IMR-90 (cell line): Measurements from ENCODE around the gene ANK3. TPM values are rescaled to one million over a fixed set of nuclear protein-coding genes. Genes with fewer than 3 reads are reported as not detected.

Source experiments
- ATAC-seq: fragments of 200-7000 bp; cut with Tn5 transposase; 2 replicates; pipeline ENCODE4 v1.9.1; 2020; ENCODE audit warnings: low read depth, mild to moderate bottlenecking, moderate library complexity
- BruUV-seq: library from RNA; stranded (reverse); fragments of 400-500 nt; replicated peaks from 2 replicates; lab custom pipeline; 2021; lab: Mats Ljungman, UMichigan
- CTCF ChIA-PET: fragments of 300-600 bp; formaldehyde crosslinking; extraction: SDS; loops from one replicate; lab custom pipeline; 2021; ENCODE audit warnings: antibody characterized with exemption; lab: Yijun Ruan, JAX
- POLR2A ChIA-PET: fragments of 300-600 bp; sonication (Branson Sonifier 250); formaldehyde crosslinking; loops from one replicate; lab custom pipeline; 2022; ENCODE audit warnings: antibody characterized with exemption; ENCODE audit not compliant: unreplicated experiment; lab: Charles Lee
- DNase-seq: peaks from one replicate; pipeline ENCODE4 v3.0.0; 2013
- H2AFZ ChIP-seq: replicated peaks from 2 replicates; pipeline ENCODE3; 2013; ENCODE audit warnings: low read length, mild to moderate bottlenecking; ENCODE audit not compliant: poor library complexity
- H2AK5ac ChIP-seq: 2 replicates; pipeline ENCODE4 v1.6.1; 2013; ENCODE audit warnings: low read depth, low read length, inconsistent platforms
- H2AK9ac ChIP-seq: replicated peaks from 2 replicates; pipeline ENCODE3; 2013; ENCODE audit warnings: mild to moderate bottlenecking, low read depth, low read length, moderate library complexity; ENCODE audit not compliant: poor library complexity
- H2BK120ac ChIP-seq: 2 replicates; pipeline ENCODE4 v1.6.1; 2013; ENCODE audit warnings: low read depth, low read length, inconsistent platforms
- H2BK15ac ChIP-seq: 3 replicates; pipeline ENCODE4 v1.6.1; 2013; ENCODE audit warnings: low read depth, low read length, inconsistent platforms
- H2BK20ac ChIP-seq: 2 replicates; pipeline ENCODE4 v1.6.1; 2013; ENCODE audit warnings: low read depth, mild to moderate bottlenecking, inconsistent platforms, low read length, moderate library complexity
- H2BK5ac ChIP-seq: 2 replicates; pipeline ENCODE4 v1.6.1; 2013; ENCODE audit warnings: mild to moderate bottlenecking, low read depth, low read length, inconsistent platforms; ENCODE audit not compliant: poor library complexity, severe bottlenecking
- H3K14ac ChIP-seq: replicated peaks from 2 replicates; pipeline ENCODE4 v1.6.1; 2013; ENCODE audit warnings: low read depth, low read length, inconsistent platforms
- H3K18ac ChIP-seq: 2 replicates; pipeline ENCODE4 v1.6.1; 2013; ENCODE audit warnings: low read depth, low read length, control low read depth
- H3K23ac ChIP-seq: 2 replicates; pipeline ENCODE4 v1.6.1; 2013; ENCODE audit warnings: low read depth, low read length, inconsistent platforms
- H3K27ac ChIP-seq: 2 replicates; pipeline ENCODE4 v1.5.1; 2013; ENCODE audit warnings: mild to moderate bottlenecking, control low read depth, low read length; ENCODE audit not compliant: insufficient read depth
- H3K27me3 ChIP-seq: 2 replicates; pipeline ENCODE4 v1.6.1; 2013; ENCODE audit warnings: low read length; ENCODE audit not compliant: control insufficient read depth, insufficient read depth
- H3K36me3 ChIP-seq: 2 replicates; pipeline ENCODE4 v1.6.1; 2013; ENCODE audit warnings: low read length, mixed read lengths; ENCODE audit not compliant: control insufficient read depth, insufficient read depth
- H3K4ac ChIP-seq: 2 replicates; pipeline ENCODE4 v1.6.1; 2013; ENCODE audit warnings: low read depth, low read length, inconsistent platforms
- H3K4me1 ChIP-seq: 2 replicates; pipeline ENCODE4 v1.6.1; 2013; ENCODE audit warnings: low read length, mixed read lengths; ENCODE audit not compliant: control insufficient read depth, insufficient read depth
- H3K4me2 ChIP-seq: 2 replicates; pipeline ENCODE4 v1.6.1; 2013; ENCODE audit warnings: low read depth, mild to moderate bottlenecking, control low read depth, low read length, moderate library complexity
- H3K4me3 ChIP-seq: 2 replicates; pipeline ENCODE4 v1.5.1; 2013; ENCODE audit warnings: low read depth, mild to moderate bottlenecking, control low read depth, low read length, moderate library complexity; ENCODE audit not compliant: insufficient read depth
- H3K56ac ChIP-seq: 2 replicates; pipeline ENCODE4 v1.6.1; 2013; ENCODE audit warnings: low read length, inconsistent platforms; ENCODE audit not compliant: insufficient read depth; ENCODE audit errors: extremely low read depth
- H3K79me1 ChIP-seq, 2 experiments: 2 replicates each; pipeline ENCODE4 v1.6.1; 2013; ENCODE audit warnings: low read length in 2 of 2, inconsistent platforms in 1 of 2, low read depth in 1 of 2
- H3K9ac ChIP-seq: 2 replicates; pipeline ENCODE4 v1.6.1; 2013; ENCODE audit warnings: low read depth, low read length, control low read depth
- H3K9me1 ChIP-seq: 2 replicates; pipeline ENCODE4 v1.6.1; 2013; ENCODE audit warnings: low read length, inconsistent platforms; ENCODE audit not compliant: insufficient read depth
- H3K9me3 ChIP-seq: 2 replicates; pipeline ENCODE4 v1.6.1; 2013; ENCODE audit warnings: low read length; ENCODE audit not compliant: control insufficient read depth, insufficient read depth
- H4K20me1 ChIP-seq: 2 replicates; pipeline ENCODE4 v1.6.1; 2013; ENCODE audit warnings: low read length, inconsistent platforms; ENCODE audit not compliant: insufficient read depth
- H4K5ac ChIP-seq: 2 replicates; pipeline ENCODE4 v1.6.1; 2013; ENCODE audit warnings: mild to moderate bottlenecking, low read depth, low read length, control low read depth
- H4K8ac ChIP-seq, 2 experiments: 2 replicates each; pipeline ENCODE4 v1.6.1; 2013; ENCODE audit warnings: low read depth in 2 of 2, low read length in 2 of 2, control low read depth in 1 of 2, inconsistent platforms in 1 of 2
- H4K91ac ChIP-seq: 2 replicates; pipeline ENCODE4 v1.6.1; 2013; ENCODE audit warnings: low read depth, low read length, inconsistent platforms; ENCODE audit not compliant: insufficient read depth
- BHLHE40 ChIP-seq: fragments of 150-350 bp; IDR thresholded peaks from 2 replicates; pipeline ENCODE4 v1.6.1; 2016; ENCODE audit warnings: mild to moderate bottlenecking, low read depth, low read length
- CEBPB ChIP-seq: IDR thresholded peaks from 2 replicates; pipeline ENCODE4 v1.6.1; 2012; ENCODE audit warnings: low read depth, low read length, improper control_type of control experiment
- CHD1 ChIP-seq: IDR thresholded peaks from 2 replicates; pipeline ENCODE4 v1.6.1; 2012; ENCODE audit warnings: low read depth, low read length, improper control_type of control experiment
- FOS ChIP-seq: fragments of 150-350 bp; IDR thresholded peaks from 2 replicates; pipeline ENCODE4 v1.6.1; 2016; ENCODE audit warnings: low read depth, low read length
- MAFK ChIP-seq: IDR thresholded peaks from 2 replicates; pipeline ENCODE4 v1.6.1; 2012; ENCODE audit warnings: low read depth, low read length, improper control_type of control experiment
- MAZ ChIP-seq: IDR thresholded peaks from 2 replicates; pipeline ENCODE4 v1.6.1; 2012; ENCODE audit warnings: low read depth, mild to moderate bottlenecking, low read length, improper control_type of control experiment, moderate library complexity, borderline replicate concordance
- MXI1 ChIP-seq: IDR thresholded peaks from 2 replicates; pipeline ENCODE4 v1.6.1; 2012; ENCODE audit warnings: low read depth, mild to moderate bottlenecking, low read length, moderate library complexity, borderline replicate concordance
- NFE2L2 ChIP-seq: fragments of 150-350 bp; IDR thresholded peaks from 2 replicates; pipeline ENCODE4 v1.6.1; 2016; ENCODE audit warnings: low read depth, mild to moderate bottlenecking, low read length
- POLR2A ChIP-seq: IDR thresholded peaks from 2 replicates; pipeline ENCODE4 v1.6.1; 2012; ENCODE audit warnings: mild to moderate bottlenecking, low read depth, low read length
- RAD21 ChIP-seq: IDR thresholded peaks from 2 replicates; pipeline ENCODE4 v1.6.1; 2012; ENCODE audit warnings: low read length, improper control_type of control experiment
- RCOR1 ChIP-seq: IDR thresholded peaks from 2 replicates; pipeline ENCODE4 v1.6.1; 2012; ENCODE audit warnings: mild to moderate bottlenecking, low read length, improper control_type of control experiment; ENCODE audit not compliant: insufficient replicate concordance
- RFX5 ChIP-seq: IDR thresholded peaks from 2 replicates; pipeline ENCODE4 v1.8.0; 2012; ENCODE audit warnings: low read depth, mild to moderate bottlenecking, low read length, moderate library complexity
- WGBS, 2 experiments: methylation state at CpG; one replicate each; pipeline versions ENCODE4 v1.1.5 to v1.1.7; 2013; ENCODE audit warnings: missing lambda C conversion rate in 2 of 2; ENCODE audit not compliant: insufficient read length in 1 of 2; ENCODE audit errors: extremely low coverage in 2 of 2; 5-methylcytosine and 5-hydroxymethylcytosine counted together
- dilution Hi-C: fragments of 300-500 bp; cut with HindIII; formaldehyde crosslinking; loops from one replicate; pipeline ENCODE4 v1.14.3; 2018; ENCODE audit warnings: low sequenced_read_pairs; ENCODE audit not compliant: unreplicated experiment
- in situ Hi-C: fragments of 300-500 bp; cut with MboI; formaldehyde crosslinking; loops from 3 replicates; pipeline ENCODE4 v1.14.3; 2019; ENCODE audit warnings: low sequenced_read_pairs, inconsistent platforms, mixed read lengths
- intact Hi-C: fragments of 100-400 bp; cut with micrococcal nuclease; formaldehyde crosslinking; loops from 2 replicates; pipeline ENCODE4 v1.10.0; 2022
- polyA plus RNA-seq, 3 experiments: library from polyadenylated mRNA; depleted of rRNA; stranded (reverse); fragments of >200 nt; gene quantifications; 2 replicates each; pipeline ENCODE4 v1.2.3, GENCODE V29; 2012; ENCODE audit warnings: low replicate concordance in 1 of 3
- total RNA-seq: library from RNA; depleted of rRNA; stranded (reverse); fragments of >200 nt; gene quantifications from 2 replicates; pipeline ENCODE4 v1.2.3, GENCODE V29; 2012
- TF ChIP-seq, protein P1 (sequence below): conservative IDR thresholded peaks from 2 replicates; pipeline ENCODE4 v1.5.1; 2012; ENCODE audit warnings: mild to moderate bottlenecking, low read depth, low read length, improper control_type of control experiment
- TF ChIP-seq, protein P2 (sequence below): fragments of 150-350 bp; IDR thresholded peaks from 2 replicates; pipeline ENCODE4 v1.6.1; 2017; ENCODE audit warnings: mild to moderate bottlenecking, antibody characterized with exemption, low read length, low read depth

Gene ANK3
- total and polyA plus RNA-seq, 2 of the 4 experiments (the other 2 are of a cell fraction): 0.63 to 1.8 TPM

DNA sequence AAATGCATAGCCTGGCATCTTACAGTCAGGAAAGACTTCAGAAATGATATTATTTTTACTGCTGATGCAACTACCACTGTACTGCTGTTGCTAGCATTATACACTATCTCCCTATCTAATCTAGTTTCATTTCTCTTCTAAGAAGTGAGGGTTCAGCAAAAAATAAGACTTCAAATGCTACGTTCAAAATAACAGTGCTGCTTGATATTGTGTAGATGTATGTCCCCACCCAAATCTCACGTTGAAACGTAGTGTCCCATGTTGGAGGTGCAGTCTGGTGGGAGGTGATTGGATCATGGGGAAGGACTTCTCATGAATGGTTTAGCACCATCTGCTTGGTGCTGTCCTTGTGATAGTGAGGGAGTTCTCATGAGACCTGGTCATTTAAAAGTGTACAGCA lies 129.4 kb downstream of the ANK3 start:
- Histone ChIP-seq H3K56ac (no peak overlapping the region), H4K5ac (no peak overlapping the region), H3K27me3 (no peaks in the 10 kb centered on the region; the same call in 1 of the 2 replicates), H3K14ac (no peak overlapping the region), H3K36me3 (no peaks in the 10 kb centered on the region), H3K9me1 (no peaks in the 10 kb centered on the region), H4K8ac (no peak overlapping the region), H3K27ac (no peak overlapping the region), H2AK9ac (no peak overlapping the region), H3K9ac (no peak overlapping the region), H2AK5ac (no peak overlapping the region), H2BK20ac (no peak overlapping the region), H2AFZ (no peak overlapping the region), H2BK5ac (no peak overlapping the region), H3K23ac (no peak overlapping the region), H4K20me1 (no peaks in the 10 kb centered on the region), H3K4me2 (no peak overlapping the region), H3K18ac (no peak overlapping the region), H2BK15ac (no peak overlapping the region; the same call in 2 of the 3 replicates), H2BK120ac (no peak overlapping the region), H3K79me1 (no peaks in the 10 kb centered on the region), H3K4me1 (no peaks in the 10 kb centered on the region), H3K9me3 (no peaks in the 10 kb centered on the region), H3K4me3 (no peak overlapping the region), H3K4ac (no peak overlapping the region), H4K91ac (no peak overlapping the region)
- ChIA-PET CTCF (no interaction called here), POLR2A (no interaction called here)
- 92% methylated on average over 2 of the region's 3 CpGs; no CpG with 5 or more reads in 1 of the 2 experiments for WGBS, 2 experiments
- dilution Hi-C loops: no loop called here
- intact Hi-C loops: no loop called here
- no peak for DNase-seq
- BruUV-seq: no TSS peak
- no peak for ATAC-seq
- TF ChIP-seq FOS: no peak
- no peak for TF ChIP-seq BHLHE40
- no peak for TF ChIP-seq MAFK
- TF ChIP-seq MAZ: no peak
- TF ChIP-seq RCOR1: no peak
- TF ChIP-seq, protein P1, sequence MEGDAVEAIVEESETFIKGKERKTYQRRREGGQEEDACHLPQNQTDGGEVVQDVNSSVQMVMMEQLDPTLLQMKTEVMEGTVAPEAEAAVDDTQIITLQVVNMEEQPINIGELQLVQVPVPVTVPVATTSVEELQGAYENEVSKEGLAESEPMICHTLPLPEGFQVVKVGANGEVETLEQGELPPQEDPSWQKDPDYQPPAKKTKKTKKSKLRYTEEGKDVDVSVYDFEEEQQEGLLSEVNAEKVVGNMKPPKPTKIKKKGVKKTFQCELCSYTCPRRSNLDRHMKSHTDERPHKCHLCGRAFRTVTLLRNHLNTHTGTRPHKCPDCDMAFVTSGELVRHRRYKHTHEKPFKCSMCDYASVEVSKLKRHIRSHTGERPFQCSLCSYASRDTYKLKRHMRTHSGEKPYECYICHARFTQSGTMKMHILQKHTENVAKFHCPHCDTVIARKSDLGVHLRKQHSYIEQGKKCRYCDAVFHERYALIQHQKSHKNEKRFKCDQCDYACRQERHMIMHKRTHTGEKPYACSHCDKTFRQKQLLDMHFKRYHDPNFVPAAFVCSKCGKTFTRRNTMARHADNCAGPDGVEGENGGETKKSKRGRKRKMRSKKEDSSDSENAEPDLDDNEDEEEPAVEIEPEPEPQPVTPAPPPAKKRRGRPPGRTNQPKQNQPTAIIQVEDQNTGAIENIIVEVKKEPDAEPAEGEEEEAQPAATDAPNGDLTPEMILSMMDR: no peak
- TF ChIP-seq CEBPB: no peak
- no peak for TF ChIP-seq POLR2A
- TF ChIP-seq MXI1: no peak
- TF ChIP-seq, protein P2, sequence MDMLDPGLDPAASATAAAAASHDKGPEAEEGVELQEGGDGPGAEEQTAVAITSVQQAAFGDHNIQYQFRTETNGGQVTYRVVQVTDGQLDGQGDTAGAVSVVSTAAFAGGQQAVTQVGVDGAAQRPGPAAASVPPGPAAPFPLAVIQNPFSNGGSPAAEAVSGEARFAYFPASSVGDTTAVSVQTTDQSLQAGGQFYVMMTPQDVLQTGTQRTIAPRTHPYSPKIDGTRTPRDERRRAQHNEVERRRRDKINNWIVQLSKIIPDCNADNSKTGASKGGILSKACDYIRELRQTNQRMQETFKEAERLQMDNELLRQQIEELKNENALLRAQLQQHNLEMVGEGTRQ: no peak
- TF ChIP-seq RAD21: no peak
- no peak for TF ChIP-seq NFE2L2
- TF ChIP-seq CHD1: no peak
- no peak for TF ChIP-seq RFX5
- in situ Hi-C loops: no loop called here
